CD4-positive, alpha-beta T cell treated with Interleukin-1 beta for 1 hour (primary cell): ENCODE results near the gene RBP4.

Experiments used
- DNase-seq, 2 donors: peaks; one replicate each; pipeline ENCODE4 v3.0.0-alpha.2; 2020 to 2022

RBP4 gene

DNA sequence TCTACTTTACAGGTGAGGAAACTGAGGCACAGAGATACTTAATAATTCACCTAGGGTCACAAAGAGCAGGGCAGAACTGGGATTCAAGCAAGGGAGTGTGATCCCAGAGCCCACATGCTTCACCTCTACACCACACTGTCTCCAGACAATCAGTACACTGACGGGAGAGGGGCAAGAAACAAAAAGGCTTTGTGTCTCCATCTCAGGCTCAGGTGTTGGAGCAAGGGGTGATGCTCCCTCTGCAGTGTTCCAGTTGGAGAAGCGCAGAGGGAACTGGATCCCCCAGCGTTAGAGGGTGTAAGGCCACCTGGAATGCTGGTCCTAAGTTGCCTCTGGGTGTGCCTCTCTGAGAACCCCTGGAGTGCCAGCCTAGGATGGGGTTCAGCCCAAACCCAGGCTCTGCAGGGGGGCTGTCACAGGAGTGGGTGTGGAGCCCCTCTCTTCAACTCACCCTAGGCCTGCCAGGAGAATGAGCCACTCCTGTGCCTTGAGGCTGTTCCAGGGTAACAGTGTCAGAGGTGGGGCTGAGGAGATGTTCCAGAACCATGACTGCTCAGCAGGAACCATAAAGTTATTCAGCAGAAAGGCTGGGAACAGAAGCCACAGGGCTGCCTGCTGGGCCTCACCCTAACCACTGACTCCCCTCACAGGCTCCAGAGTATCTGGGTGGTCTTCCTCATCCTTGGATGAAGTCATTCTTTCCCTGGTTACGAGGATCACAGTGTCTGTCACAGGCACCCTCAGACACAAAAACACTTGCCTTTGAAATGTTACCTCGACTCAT is 5.5 kb downstream of the RBP4 start:
- DNase-seq = no peak

DNA sequence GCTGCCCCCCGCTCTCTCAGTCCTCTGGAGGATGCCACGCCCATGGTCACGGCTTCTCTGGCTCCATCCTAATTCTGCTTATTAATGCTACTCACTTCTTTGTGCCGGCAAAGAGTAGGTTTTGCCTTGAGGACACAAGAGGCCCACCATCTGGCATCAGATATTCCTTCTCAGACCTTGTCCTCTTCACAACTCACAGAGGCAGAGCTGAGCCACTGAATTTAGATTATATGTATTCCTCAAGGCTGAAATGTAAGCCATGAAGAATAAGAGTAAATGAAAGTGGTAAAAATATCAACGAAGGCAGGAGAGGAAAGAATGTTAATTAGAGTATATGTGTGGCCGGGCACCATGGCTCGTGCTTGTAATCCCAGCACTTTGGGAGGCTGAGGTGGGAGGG is 6.5 kb downstream of the RBP4 start:
- DNase-seq = no peak

DNA sequence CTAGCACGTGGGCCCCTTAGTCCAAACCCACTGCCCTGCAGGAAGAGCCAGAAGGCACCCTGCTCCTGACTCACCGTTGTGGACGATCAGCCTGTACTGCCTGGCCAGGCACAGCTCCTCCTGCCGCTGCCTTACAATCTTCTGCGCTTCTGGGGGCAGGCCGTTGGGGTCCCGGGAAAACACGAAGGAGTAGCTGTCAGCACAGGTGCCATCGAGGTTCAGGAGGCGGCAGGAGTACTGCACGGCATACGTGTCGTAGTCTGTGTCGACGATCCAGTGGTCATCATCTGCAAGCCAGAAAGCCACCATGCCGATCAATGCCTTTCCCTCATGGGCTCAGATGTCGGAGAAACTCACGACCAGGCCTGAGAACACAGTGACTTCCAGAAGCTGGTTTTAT is 7.3 kb downstream of the RBP4 start:
- no peak for DNase-seq

DNA sequence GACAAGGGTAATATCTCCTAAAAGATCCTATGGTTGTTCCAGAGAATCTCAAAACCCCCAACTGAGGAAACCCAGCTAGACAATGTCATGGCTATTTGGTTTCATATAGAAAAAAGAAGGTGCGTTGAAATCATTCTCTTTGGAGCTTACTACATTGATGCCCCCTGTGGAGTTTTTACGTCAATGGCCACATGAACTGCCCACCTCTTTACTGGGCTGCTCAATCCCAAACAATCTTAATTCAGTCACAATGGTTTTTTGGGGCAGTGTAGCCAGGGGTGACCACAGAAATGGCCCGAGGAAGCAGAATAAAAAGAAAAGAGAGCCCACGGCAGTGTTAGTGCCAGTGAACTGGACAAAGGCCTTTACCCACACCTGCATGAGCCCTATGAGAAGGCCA is 7.8 kb downstream of the RBP4 start:
- no peak for DNase-seq

DNA sequence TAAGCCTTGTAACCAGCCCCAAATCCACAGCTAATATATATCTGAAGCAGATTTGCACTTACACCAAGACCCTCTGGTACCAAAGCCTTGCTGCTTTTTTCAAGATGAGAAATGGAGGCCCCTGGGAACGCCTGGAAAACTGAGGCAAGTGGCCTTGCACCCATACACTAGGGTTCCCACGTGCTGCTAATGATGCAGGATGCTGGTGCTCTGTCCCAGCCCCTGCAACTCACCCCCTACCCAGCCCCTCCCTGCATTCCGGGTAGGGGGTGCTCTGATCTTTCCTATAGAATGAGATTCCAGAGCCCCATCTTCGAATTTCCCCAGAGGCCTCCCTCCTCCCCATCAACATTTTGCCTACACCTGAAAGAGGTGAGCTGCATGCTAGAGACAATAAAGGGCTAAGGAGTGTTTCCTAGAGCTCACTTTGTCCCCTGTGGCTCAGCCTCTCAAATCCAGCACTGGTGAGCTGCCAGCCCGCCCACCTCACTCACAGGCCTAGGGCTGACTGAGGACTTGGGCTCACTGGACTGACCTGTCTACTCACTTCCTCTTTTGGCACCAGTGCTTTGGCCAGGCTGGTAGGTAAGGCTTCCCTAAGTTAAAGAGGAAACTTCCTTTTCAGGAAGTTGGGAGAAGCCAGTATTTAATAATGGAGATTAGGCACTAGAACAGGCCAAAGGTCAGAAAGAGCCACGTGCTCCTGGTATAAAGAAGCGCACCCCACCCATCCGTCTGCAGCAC is 9.8 kb downstream of the RBP4 start:
- no peak for DNase-seq

DNA sequence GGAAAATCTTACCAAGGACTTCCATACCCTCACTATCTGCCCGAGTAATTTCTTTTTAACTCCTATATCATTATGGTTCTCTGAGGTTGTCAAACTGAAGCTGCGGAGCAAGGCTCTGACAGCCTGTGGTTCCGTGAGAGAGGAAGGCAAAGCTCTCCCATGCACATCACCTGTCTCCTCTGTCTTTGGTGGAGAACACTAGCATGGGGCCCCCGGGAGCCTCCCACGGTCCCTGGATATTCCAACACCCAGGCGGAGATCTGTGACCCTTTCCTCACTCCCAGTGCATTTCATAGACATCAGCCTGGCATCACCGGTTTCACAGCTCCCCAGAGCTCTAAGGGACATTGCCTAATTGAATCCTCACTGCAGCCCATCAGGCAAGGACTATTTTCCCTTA is 10.4 kb downstream of the RBP4 start:
- DNase-seq = no peak

DNA sequence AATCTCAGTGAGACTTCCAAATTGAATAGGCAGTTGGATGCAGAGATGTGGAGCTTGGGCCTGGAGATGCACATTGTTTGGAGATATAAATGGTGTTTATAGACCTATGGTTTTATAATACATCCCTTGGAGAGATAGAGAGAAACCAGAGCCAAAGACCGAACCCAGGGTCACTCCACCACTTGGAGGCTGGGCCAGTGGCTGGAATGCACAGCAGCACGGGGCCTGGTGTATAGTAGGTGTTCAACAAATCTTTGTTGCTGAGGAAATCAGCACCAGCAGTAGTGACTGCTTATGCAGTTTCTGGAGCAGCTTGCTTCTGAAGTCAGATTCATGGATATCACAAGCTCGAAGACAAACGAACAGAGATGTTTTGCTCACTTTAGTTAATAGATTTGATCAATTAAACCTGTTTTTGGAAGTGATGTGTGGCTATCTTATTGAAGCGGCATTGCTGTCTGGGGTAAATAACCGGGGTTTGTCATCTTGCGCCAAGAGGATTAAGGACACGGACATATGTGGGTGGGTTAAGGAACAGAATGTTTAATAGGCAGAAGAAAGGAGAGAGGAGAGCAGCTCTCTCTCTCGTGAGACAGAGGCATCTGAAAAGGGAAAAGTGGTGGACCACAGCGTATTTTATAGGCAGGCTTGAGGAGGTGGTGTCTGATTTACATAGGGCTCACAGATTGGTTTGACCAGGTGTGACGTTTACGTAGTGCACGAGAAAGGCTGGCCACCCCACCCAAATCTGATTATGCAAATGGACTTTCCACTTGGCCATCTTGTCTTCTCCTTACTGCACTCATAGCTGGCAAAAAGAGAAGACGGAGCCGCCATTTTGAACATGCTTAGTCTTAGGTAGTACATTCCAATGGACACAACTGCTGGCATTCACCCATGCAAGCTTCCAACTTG is 11.1 kb downstream of the RBP4 start:
- DNase-seq = no peak

DNA sequence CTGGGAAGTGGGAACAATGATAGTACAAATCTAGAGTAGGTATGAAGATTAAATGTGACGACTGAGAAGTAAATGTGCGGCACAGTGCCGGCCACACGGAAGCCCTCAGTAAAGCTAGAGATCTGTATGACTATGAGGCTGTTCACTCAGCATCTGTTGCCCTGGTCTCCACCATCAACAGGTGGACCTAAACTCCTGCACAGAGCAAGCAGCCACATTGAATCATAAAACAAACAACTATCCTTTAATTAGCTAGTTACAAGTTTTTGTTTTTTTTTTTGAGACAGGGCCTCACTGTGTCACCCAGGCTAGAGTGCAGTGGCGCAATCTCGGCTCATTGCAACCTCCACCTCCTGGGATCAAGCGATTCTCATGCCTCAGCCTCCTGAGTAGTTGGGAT is 16.6 kb downstream of the RBP4 start:
- no peak for DNase-seq

DNA sequence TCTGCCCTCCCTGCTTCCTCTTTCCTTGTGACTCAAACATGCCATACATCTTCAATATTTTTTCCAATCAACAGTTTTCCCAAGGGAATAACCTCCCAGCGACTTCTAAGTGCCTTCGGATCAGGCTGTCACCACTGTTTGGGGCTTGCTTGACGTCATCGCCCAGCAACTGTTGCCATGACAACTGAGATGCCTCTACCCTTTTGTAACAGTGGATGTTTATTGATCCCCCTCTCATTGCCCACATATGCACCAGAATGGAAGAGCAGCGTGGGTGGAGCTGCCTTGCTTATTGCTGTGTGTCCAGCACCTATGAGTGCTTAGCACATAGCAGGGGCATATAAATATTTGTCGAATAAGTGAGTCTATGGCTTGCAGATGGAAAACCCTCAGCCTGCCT is 20.2 kb downstream of the RBP4 start:
- DNase-seq = no peak

DNA sequence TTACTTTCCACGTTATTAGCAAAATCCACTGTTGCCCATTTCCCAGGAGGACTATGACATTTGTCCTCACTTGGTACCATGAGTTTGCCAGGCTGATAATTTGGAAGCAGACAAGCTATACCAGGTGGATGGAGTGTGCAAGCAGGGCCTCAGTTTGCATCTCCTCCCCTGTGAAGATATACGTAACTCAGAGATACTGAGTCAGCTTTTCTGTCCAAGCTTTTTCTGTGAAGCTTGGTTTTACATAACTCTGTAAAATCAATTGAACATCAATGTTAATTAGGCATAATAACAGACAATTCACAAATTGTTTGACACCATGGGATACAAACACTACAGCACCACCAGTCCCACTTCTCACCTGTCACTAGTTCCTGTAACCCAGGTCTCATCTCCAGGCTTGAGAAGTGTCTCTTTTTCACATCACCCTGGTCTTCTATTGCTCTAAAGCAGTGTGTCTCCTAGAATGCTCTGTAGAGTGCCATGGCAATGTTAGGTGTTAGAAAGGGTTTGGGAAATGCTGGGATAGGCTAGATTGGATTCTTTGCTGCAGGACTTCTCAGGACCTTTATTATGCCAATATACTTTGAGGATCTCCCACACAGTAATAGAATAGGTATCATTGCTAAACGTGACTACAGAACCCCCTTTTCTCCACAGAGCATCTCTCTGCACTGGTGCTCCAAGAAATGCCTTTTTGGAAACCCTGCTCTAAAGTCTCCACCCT is 20.9 kb downstream of the RBP4 start:
- DNase-seq = no peak

DNA sequence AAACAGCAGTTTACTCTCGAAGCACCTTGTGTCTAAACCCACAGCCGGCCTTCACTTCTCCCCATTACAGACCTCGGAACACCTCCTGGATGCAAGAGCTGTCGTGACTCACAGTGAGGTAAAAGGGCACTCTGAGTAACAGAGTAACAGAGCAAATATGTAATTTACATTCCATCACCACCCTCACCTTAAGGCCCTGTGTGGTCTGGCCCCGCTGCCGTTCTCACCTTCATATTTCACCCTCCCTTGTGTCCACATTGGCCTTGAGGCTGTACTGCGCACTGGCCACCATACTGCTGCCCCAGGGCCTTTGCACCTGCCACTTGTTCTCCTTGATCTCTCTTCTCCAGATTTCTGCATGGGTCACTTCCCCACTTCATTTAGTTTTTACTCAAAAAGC is 21.9 kb downstream of the RBP4 start:
- DNase-seq = no peak

DNA sequence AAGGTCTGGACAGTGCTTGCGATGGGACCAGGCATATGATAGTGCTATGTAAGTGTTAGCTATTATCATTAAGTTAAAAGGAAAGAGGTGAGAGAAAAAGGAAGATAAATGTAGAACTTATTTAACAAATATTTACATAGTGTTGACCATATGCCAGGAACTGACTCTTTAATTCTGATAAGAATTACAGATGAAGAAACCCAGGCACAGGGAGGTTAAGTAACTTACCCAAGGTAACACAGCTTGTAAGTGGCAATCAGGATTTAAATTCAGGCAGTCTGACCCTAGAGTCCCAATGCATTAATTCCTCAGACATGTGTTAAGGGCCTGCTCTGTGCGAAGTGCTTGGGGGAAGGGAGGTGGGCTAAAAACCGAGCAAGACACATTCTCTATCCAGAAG is 23.5 kb downstream of the RBP4 start:
- DNase-seq = no peak

DNA sequence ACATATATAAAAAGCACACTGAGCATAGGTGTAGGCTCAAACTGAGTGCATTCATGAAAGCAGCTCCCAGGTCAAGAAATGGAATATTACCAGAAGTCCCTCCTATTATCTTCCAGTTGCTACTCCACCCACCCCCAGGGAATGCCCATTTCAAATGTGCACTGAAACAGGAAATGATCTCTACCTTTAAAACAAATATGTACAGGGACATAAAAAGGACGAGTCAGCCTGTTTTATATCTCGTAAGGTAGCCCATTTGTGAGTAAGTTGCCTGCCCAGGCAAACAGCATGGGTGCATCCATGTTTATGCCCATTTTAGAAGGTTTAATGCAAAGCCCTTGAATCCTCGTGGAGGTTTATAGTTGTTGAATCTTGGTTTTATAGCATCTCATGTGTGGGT is 24.1 kb downstream of the RBP4 start:
- no peak for DNase-seq

DNA sequence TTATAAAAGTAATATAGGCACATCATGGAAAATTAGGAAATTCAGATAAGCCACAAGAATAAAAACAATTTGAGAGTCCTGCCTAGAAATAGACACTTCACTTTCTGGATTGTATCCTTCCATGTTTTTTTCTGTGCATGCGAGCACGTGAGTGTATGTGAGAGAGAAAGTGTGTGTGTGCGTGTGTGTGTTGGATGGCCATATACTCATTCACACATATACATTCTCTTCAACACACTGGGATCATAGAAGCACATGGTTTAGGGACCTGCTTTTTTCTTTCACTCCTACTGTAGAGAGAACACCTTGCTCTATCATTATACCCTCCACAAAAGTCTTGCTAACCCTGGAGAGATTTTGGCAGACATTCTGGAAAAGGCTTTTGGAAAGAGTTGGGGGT is 27.1 kb downstream of the RBP4 start:
- no peak for DNase-seq

DNA sequence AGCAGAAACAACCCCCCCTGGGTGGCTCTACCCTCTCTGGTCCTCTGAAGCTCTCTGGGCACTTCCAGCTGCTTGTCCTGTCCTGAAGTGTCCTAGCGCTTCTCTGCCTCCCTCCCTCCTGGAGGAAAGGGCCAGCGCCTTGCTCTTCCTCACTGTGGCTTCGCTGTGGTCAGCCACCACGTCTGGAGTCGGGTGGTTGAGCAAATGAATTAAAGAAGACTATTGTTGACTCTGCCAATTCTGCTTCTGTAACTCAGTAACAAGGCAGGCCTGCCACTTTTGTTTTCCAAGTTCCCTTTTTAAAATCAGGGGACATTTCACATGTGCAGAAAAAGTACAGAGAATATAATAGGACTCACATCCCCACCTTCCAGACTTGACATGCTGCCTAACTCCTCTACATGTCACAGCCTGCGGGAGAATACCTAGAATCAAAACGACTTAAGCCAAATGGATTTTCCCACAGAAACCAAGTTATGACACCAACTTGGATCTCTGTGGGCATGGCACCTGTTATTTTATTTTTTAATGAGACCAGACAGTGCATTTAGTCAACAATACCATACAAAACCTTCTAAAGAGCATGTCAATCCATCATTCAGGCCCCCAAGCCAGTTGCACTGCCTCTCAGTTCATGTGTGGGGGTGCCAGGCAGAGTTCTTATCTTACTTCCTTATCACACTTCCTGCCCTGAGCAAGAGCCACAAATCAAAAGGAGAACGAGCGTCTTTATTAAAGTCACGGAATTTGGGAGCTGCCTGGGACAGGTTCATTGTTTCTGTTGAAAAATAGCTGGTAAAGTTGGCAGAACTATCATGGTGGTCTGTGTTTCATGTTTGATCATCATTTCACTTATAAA is 27.8 kb downstream of the RBP4 start:
- DNase-seq = no peak

DNA sequence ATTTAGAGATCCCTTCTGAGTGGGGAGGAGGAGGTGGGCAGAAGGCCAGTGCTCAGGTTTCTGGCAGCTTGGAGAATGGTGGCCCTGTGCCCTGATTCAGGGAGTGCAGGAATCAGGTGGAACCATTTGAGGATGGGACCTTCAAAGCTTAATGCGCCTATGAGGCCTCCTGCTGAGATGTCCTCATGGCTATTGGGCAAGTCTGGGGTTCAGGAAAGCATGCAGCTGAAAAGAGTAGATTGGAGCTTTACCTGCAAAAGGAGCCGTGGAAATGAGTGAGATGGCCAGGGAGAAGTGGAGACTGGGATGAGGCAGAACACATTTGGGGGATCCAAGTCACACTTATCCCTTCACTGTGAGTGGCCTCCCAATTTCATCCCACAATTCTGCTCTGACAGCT is 28.4 kb downstream of the RBP4 start:
- DNase-seq = no peak

DNA sequence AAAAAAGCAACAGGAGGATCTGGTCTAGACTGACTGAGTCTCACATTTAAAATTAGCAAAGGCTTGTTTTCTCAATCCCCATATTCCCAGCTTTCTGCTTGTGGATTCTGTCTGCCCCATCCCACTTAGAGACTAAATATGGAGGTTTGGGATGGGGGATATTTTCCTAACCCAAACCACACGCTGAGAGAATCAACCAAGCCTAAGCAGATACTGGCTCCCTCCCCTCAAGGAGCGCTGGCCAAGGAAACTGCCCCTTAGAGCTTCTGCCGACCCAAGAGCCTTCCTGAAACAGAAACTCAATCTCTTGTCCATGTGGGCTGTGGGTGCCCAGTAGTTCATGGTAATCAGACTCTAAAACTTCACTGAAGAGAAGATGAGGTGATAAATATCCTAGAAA is 30.7 kb downstream of the RBP4 start:
- no peak for DNase-seq

DNA sequence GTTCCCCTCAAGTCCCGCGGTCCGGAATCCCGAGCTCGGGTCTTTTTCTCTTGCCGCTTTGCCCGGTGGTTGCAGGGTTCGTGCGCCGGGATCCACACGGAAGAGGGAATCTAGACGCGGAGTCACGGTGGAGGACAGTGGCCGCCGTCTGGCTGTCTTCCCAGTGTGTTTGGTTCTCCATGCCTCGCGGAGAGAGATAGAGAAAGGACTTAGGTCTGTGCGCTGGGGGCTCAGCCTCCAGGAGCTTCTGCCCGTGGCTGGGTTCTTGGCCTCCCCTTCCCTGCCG is 33.0 kb downstream of the RBP4 start:
- DNase-seq = no peak

DNA sequence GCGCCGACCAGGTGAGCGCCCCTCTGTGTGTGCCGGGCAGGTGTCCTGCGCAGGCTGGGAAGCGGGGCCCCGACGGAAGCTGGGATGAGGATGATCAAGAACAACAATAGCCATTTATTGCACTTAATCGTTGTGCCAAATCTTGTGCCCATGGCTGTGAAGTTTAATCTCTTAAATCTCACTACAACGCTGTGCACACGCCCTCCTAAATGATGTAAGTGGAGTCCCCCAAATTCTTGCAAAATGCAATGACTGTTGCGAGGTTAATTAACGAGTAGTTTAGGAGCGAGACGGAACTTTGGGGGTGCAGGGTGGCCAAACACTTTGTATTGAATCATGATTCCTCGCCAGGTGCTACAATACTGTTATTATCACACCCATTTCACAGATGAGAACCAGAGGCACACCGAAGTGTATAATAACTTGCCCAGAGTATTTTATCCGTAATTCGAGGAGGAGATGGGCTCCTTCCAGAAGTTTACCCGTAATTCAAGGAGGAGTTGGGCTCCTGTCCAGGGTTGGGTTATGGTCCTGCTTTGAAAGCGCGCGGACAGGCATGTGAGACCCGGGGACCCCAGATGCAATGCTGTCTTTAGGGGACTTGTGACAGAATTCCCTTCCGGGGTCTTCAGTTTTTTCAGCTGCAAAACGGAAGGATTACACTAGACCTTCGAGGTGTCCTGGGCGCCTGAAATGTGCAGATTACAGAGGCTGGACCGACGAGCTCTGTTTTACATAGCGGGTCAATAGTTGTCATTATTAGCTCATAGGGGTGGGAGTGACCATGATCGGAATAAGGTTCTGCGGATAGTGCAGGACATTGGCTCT is 33.5 kb downstream of the RBP4 start:
- DNase-seq = no peak

DNA sequence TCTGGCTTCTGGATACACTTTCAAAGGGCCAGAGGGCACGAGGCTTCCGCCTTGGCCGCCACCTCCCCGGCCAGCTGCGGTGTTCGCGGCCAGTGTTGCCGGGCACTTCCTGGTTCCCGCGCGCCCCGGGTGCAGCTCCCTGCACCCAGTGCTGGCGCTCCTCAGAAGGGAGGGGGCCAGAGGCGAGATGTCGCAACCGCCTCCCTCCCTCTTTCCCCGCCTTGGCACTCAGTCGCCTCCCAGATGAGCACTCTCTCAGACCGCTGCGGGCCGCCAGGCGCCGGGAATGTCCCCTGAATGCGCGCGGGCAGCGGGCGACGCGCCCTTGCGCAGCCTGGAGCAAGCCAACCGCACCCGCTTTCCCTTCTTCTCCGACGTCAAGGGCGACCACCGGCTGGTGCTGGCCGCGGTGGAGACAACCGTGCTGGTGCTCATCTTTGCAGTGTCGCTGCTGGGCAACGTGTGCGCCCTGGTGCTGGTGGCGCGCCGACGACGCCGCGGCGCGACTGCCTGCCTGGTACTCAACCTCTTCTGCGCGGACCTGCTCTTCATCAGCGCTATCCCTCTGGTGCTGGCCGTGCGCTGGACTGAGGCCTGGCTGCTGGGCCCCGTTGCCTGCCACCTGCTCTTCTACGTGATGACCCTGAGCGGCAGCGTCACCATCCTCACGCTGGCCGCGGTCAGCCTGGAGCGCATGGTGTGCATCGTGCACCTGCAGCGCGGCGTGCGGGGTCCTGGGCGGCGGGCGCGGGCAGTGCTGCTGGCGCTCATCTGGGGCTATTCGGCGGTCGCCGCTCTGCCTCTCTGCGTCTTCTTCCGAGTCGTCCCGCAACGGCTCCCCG is 34.4 kb downstream of the RBP4 start, which contains the start of gene FFAR4:
Gene FFAR4 (plus strand): TSS at position 231 of the 842 bp plus-strand sequence. CDS start 56 bp downstream, at position 287.
- peak in 1 of 2 donors; percentile 11 for DNase-seq
